K562 (cell line): ENCODE data around the gene ST3GAL5. TPM values are rescaled to one million over a fixed set of nuclear protein-coding genes. Genes with fewer than 3 reads are reported as not detected.

Experiments
- ATAC-seq: fragments of 200-7000 bp; cut with Tn5 transposase; 3 replicates; pipeline ENCODE4 v1.9.1; 2020; ENCODE audit warnings: moderate library complexity
- BruUV-seq: library from RNA; stranded (reverse); fragments of 400-500 nt; replicated peaks from 2 replicates; lab custom pipeline; 2021; lab: Mats Ljungman, UMichigan
- CTCF ChIA-PET: fragments of 300-600 bp; formaldehyde crosslinking; extraction: SDS; loops from one replicate; lab custom pipeline; 2021; ENCODE audit warnings: low intra/inter-chr PET ratio; lab: Yijun Ruan, JAX
- POLR2A ChIA-PET: fragments of 300-600, 350-650 bp; sonication (Branson Sonifier 250); formaldehyde crosslinking; extraction: SDS; loops from one replicate; lab custom pipeline; 2021; ENCODE audit warnings: antibody characterized with exemption, inconsistent platforms; lab: Yijun Ruan, JAX
- DNase-seq, 4 experiments: peaks; one replicate each; pipeline versions ENCODE4 v3.0.0 to v3.0.0-alpha.2; 2011 to 2018; ENCODE audit warnings: low spot score in 3 of 4, mixed read lengths in 3 of 4; ENCODE audit errors: extremely low read depth in 1 of 4
- FAIRE-seq: peaks from 2 replicates; lab custom pipeline; 2011; peaks lifted over from hg19 to GRCh38; lab: Jason Lieb, UNC
- H2AFZ ChIP-seq: 2 replicates; pipeline ENCODE4 v1.6.0; 2011; ENCODE audit warnings: low read depth, low read length, control low read depth, inconsistent platforms
- H3K27ac ChIP-seq: fragments of 200-600 bp; 3 replicates; pipeline ENCODE4 v1.8.0; 2011; ENCODE audit warnings: low read depth, mild to moderate bottlenecking, control low read depth, inconsistent platforms, low read length, moderate library complexity, mixed read lengths; ENCODE audit errors: extremely low read depth
- H3K27me3 ChIP-seq, 2 experiments: fragments of 300-600 bp in 1 of 2; 2 replicates in 1 of 2; 3 replicates in 1 of 2; pipeline versions ENCODE4 v1.6.0 to v1.8.0; 2011; ENCODE audit warnings: inconsistent platforms in 2 of 2, low read length in 2 of 2, mild to moderate bottlenecking in 1 of 2, mixed read lengths in 1 of 2, moderate library complexity in 1 of 2; ENCODE audit not compliant: control insufficient read depth in 2 of 2, insufficient read depth in 2 of 2
- H3K36me3 ChIP-seq: fragments of 300-600 bp; 3 replicates; pipeline ENCODE4 v1.8.0; 2011; ENCODE audit warnings: mild to moderate bottlenecking, low read length, inconsistent platforms; ENCODE audit not compliant: control insufficient read depth, insufficient read depth
- H3K4me1 ChIP-seq, 2 experiments: fragments of 200-600 bp in 1 of 2; replicated peaks in 1 of 2; 2 replicates in 1 of 2; 3 replicates in 1 of 2; pipeline versions ENCODE4 v1.5.1 to v1.8.0; 2011; ENCODE audit warnings: inconsistent platforms in 2 of 2, low read length in 2 of 2, mild to moderate bottlenecking in 1 of 2, mixed read lengths in 1 of 2, moderate library complexity in 1 of 2; ENCODE audit not compliant: control insufficient read depth in 2 of 2, insufficient read depth in 2 of 2
- H3K4me2 ChIP-seq: 2 replicates; pipeline ENCODE4 v1.6.1; 2011; ENCODE audit warnings: low read length, control low read depth, inconsistent platforms, mixed read lengths; ENCODE audit not compliant: insufficient read depth
- H3K4me3 ChIP-seq: fragments of 200-600 bp; sonication (generic), shearing (Covaris generic); 2 replicates; pipeline ENCODE4 v1.5.1; 2016; ENCODE audit warnings: control low read depth, inconsistent platforms
- H3K79me2 ChIP-seq: fragments of 200-600 bp; 3 replicates; pipeline ENCODE4 v1.8.0; 2011; ENCODE audit warnings: low read length, inconsistent platforms; ENCODE audit not compliant: control insufficient read depth, insufficient read depth
- H3K9ac ChIP-seq, 2 experiments: 2 replicates each; pipeline versions ENCODE4 v1.6.0 to v1.6.1; 2011; ENCODE audit warnings: low read depth in 2 of 2, low read length in 2 of 2, control low read depth in 1 of 2, inconsistent platforms in 1 of 2, mild to moderate bottlenecking in 1 of 2, mixed read lengths in 1 of 2; ENCODE audit not compliant: insufficient read depth in 1 of 2
- H3K9me1 ChIP-seq: one replicate; pipeline ENCODE4 v1.6.0; 2011; ENCODE audit warnings: inconsistent platforms, mild to moderate bottlenecking, low read length, moderate library complexity; ENCODE audit not compliant: control insufficient read depth, insufficient read depth
- H3K9me3 ChIP-seq: replicated peaks from 2 replicates; pipeline ENCODE4 v1.5.1; 2011; ENCODE audit warnings: low read depth, low read length, inconsistent platforms; ENCODE audit not compliant: control insufficient read depth, insufficient read depth
- H4K20me1 ChIP-seq: replicated peaks from 2 replicates; pipeline ENCODE4 v1.6.1; 2011; ENCODE audit warnings: low read length, inconsistent platforms, mixed read lengths; ENCODE audit not compliant: control insufficient read depth, insufficient read depth
- CCNT2 ChIP-seq: IDR thresholded peaks from 2 replicates; pipeline ENCODE4 v1.6.1; 2011; ENCODE audit warnings: borderline replicate concordance, low read depth, mild to moderate bottlenecking, moderate library complexity, mixed read lengths, low read length; ENCODE audit not compliant: insufficient read length; ENCODE audit errors: extremely low read depth
- SMARCC2 ChIP-seq: fragments of 450-650 bp; IDR thresholded peaks from 2 replicates; pipeline ENCODE4 v1.6.1; 2017; ENCODE audit warnings: antibody characterized with exemption, moderate library complexity, mild to moderate bottlenecking, low read depth
- YY1 ChIP-seq, 3 experiments: IDR thresholded peaks; 2 replicates each; pipeline ENCODE4 v1.6.1; 2011; ENCODE audit warnings: low read length in 2 of 3, mild to moderate bottlenecking in 2 of 3, moderate library complexity in 2 of 3, borderline replicate concordance in 1 of 3, control low read depth in 1 of 3, low read depth in 1 of 3; ENCODE audit not compliant: insufficient read depth in 3 of 3, insufficient replicate concordance in 2 of 3, control insufficient read depth in 1 of 3, insufficient read length in 1 of 3; ENCODE audit errors: extremely low read depth in 1 of 3
- ZNF696 ChIP-seq: fragments of 250-450 bp; sonication (Bioruptor Pico); conservative IDR thresholded peaks from 2 replicates; pipeline ENCODE4 v1.4.0; 2020; ENCODE audit warnings: mild to moderate bottlenecking, moderate library complexity
- WGBS: fragments of 100-300 bp; shearing (Covaris generic); methylation state at CpG from one replicate; pipeline ENCODE4 v1.1.6; 2016; ENCODE audit warnings: low coverage, mixed read lengths; ENCODE audit not compliant: insufficient coverage; ENCODE audit errors: missing lambda C conversion rate; 5-methylcytosine and 5-hydroxymethylcytosine counted together
- in situ Hi-C: fragments of 300-500 bp; cut with MboI; formaldehyde crosslinking; loops from 4 replicates; pipeline ENCODE4 v1.15.0; 2018; ENCODE audit warnings: inconsistent platforms, mixed read lengths
- intact Hi-C: fragments of 100-400 bp; cut with micrococcal nuclease; formaldehyde crosslinking; loops from 2 replicates; pipeline ENCODE4 v1.14.2; 2022
- polyA plus RNA-seq, 8 experiments: library from polyadenylated mRNA; depleted of rRNA in 4 of 8; stranded (reverse) in 5 of 8; unstranded in 3 of 8; fragments of >200 nt; fragmentation: Nextera tagmentation in 2 of 8; fragmentation: Illumina TruSeq in 1 of 8; extraction: Ambion mirVana in 2 of 8; extraction: Trizol in 1 of 8; gene quantifications; 2 replicates each; pipeline versions ENCODE4 v1.2.1 to v1.2.3, GENCODE V29; 2011 to 2014; ENCODE audit warnings: inconsistent platforms in 1 of 8, missing spikeins in 1 of 8
- total RNA-seq, 7 experiments: library from RNA; depleted of rRNA in 6 of 7; stranded (reverse); fragments of >200 nt in 6 of 7; fragmentation: Illumina TruSeq in 2 of 7; extraction: Trizol in 2 of 7; gene quantifications; 2 replicates each; pipeline versions ENCODE4 v1.2.1 to v1.2.3, GENCODE V29; 2011 to 2021; ENCODE audit warnings: low replicate concordance in 1 of 7
- TF ChIP-seq, protein P1 (sequence below): fragments of 450-650 bp; IDR thresholded peaks from 2 replicates; pipeline ENCODE4 v1.6.1; 2018; ENCODE audit not compliant: partially characterized antibody

ST3GAL5 gene
- total and polyA plus RNA-seq, 9 of the 15 experiments (the other 6 are each of a cell fraction or from before 2014, with no cell fraction given) = 1.6 to 10.0 (median 4.2) TPM

DNA sequence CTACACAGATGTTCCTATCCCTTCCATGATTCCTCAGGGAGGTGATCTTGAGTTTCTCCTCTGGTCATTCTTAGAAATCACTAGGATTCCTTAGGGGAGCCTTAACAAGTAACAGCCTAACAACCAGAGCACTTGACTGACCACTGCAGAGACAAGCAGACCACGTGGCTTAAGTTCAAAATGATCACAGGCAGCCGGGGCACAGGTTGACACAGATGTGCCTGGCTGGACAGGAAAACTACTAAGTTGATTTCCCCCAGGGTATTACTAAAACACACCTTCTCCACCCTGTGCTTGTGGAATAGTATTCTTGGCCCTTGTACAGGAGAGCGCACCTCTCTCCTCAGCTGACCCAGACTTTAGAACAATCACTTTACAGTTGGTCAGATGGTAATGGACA, 29.9 kb downstream of the ST3GAL5 start:
- Histone ChIP-seq H3K27ac (no peak overlapping the region), H3K79me2 (no peaks in the 10 kb centered on the region), H2AFZ (no peak overlapping the region), H3K4me3 (no peak overlapping the region), H3K4me2 (no peak overlapping the region), H3K9ac (no peak overlapping the region), H3K27me3 (no peaks in the 10 kb centered on the region), H4K20me1 (no peaks in the 10 kb centered on the region), H3K9me3 (no peaks in the 10 kb centered on the region), H3K9me1 (no peaks in the 10 kb centered on the region), H3K4me1 (no peaks in the 10 kb centered on the region), H3K36me3 (peaks cover 3% of the 10 kb centered on the region; the same call in 2 of the 3 replicates)
- POLR2A ChIA-PET = no interaction called here
- FAIRE-seq (no peak), ATAC-seq (no peak; the same call in 2 of the 3 replicates), DNase-seq (no peak)
- intact Hi-C loops = no loop called here
- WGBS = 21% methylated on average over 3 of the region's 3 CpGs
- BruUV-seq = no TSS peak
- CTCF ChIA-PET = no interaction called here
- in situ Hi-C loops = no loop called here
- TF ChIP-seq, protein P1, sequence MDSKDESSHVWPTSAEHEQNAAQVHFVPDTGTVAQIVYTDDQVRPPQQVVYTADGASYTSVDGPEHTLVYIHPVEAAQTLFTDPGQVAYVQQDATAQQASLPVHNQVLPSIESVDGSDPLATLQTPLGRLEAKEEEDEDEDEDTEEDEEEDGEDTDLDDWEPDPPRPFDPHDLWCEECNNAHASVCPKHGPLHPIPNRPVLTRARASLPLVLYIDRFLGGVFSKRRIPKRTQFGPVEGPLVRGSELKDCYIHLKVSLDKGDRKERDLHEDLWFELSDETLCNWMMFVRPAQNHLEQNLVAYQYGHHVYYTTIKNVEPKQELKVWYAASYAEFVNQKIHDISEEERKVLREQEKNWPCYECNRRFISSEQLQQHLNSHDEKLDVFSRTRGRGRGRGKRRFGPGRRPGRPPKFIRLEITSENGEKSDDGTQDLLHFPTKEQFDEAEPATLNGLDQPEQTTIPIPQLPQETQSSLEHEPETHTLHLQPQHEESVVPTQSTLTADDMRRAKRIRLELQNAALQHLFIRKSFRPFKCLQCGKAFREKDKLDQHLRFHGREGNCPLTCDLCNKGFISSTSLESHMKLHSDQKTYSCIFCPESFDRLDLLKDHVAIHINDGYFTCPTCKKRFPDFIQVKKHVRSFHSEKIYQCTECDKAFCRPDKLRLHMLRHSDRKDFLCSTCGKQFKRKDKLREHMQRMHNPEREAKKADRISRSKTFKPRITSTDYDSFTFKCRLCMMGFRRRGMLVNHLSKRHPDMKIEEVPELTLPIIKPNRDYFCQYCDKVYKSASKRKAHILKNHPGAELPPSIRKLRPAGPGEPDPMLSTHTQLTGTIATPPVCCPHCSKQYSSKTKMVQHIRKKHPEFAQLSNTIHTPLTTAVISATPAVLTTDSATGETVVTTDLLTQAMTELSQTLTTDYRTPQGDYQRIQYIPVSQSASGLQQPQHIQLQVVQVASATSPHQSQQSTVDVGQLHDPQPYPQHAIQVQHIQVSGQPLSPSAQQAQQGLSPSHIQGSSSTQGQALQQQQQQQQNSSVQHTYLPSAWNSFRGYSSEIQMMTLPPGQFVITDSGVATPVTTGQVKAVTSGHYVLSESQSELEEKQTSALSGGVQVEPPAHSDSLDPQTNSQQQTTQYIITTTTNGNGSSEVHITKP = no peak
- TF ChIP-seq ZNF696 = no peak
- no peak for TF ChIP-seq YY1 (IDR thresholded peaks at IDR 0.05; ENCODE audit: borderline replicate concordance in 1 of 3, control insufficient read depth in 1 of 3, extremely low read depth in 1 of 3, insufficient read depth in 3 of 3, insufficient read length in 1 of 3, insufficient replicate concordance in 2 of 3, low read depth in 1 of 3, low read length in 2 of 3)
- TF ChIP-seq SMARCC2 = no peak
- TF ChIP-seq CCNT2 = no peak
